ENCODE measurements around the gene MMP13.

DNA sequence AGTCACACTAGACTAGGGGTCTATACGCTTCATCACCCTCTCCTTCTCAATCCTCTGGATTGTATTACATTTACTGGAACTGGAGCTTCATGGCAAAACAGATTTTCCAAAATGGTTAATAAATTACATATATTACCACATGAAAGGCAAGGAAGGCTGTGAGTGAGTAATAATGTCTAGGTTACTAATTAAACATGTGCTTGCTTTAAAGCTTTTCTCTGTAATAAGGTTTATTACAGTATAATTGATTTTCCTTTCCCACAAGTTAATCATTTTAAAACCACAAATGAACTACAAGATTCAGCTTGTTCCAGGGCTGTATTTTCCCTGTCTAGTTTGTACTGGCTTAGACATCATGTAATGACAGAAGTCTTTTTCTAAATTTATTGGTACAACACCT is 25.6 kb downstream of the MMP13 start:
- TF ChIP-seq, protein P1, sequence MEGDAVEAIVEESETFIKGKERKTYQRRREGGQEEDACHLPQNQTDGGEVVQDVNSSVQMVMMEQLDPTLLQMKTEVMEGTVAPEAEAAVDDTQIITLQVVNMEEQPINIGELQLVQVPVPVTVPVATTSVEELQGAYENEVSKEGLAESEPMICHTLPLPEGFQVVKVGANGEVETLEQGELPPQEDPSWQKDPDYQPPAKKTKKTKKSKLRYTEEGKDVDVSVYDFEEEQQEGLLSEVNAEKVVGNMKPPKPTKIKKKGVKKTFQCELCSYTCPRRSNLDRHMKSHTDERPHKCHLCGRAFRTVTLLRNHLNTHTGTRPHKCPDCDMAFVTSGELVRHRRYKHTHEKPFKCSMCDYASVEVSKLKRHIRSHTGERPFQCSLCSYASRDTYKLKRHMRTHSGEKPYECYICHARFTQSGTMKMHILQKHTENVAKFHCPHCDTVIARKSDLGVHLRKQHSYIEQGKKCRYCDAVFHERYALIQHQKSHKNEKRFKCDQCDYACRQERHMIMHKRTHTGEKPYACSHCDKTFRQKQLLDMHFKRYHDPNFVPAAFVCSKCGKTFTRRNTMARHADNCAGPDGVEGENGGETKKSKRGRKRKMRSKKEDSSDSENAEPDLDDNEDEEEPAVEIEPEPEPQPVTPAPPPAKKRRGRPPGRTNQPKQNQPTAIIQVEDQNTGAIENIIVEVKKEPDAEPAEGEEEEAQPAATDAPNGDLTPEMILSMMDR (conservative IDR thresholded peaks at IDR 0.05; ENCODE audit: low read depth, low read length), result no peak
- TF ChIP-seq CEBPB (IDR thresholded peaks at IDR 0.05; ENCODE audit: low read depth, low read length) (no peak), POLR2A (IDR thresholded peaks at IDR 0.05; ENCODE audit: low read depth, low read length) (no peak)
